ENCODE measurements around the gene ARMC9. TPM values are rescaled to one million over a fixed set of nuclear protein-coding genes. Genes with fewer than 3 reads are reported as not detected.

The ARMC9 gene
- total RNA-seq, 4 donors from 2014 or later: 2.2 to 6.9 (median 5.3) TPM

DNA sequence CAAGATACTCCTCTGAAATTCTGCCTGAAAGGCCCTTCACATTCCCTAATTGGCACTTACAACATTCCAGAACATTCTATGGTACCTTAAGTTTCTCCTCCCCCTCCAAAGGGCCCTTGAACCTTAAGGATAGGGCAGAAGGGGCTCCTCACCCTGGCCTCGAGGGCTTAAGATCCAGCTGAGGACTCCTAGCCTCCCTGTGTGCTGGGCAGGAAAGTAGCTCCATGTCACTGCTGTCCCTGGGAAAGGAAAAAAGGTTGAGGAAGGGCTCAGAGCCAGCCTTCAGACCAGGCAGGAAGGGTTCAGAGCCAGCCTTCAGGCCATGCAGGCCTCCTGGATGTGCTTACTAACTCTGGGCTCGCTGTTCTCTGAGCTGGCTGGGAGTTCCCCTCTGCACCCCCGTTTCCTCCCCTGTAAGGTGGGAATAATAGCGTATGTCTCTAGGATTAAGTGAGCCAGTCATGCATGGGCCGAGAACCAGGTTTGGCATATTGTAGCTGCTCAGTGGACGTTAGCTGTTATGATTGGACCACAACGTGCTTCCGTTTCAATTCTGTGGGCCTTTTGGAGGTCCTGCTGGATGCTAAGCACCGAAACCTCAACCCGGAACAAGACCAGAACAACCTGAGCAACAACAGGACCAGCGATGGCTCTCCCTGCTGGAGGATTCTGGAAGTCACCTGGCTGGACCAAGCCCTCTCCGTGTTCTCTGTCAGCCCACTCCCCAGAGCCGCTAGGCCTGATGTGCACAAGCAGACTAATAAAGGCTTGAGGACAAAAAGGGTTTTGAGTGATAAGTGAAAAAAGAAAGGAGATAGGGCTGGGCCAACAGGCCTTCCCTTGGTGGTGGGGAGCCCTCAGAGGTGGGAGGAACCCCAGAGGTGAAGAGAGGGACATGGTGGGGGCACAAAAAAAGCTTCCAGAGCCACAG lies 196.0 kb downstream of the ARMC9 start:
- TF ChIP-seq, protein P1, sequence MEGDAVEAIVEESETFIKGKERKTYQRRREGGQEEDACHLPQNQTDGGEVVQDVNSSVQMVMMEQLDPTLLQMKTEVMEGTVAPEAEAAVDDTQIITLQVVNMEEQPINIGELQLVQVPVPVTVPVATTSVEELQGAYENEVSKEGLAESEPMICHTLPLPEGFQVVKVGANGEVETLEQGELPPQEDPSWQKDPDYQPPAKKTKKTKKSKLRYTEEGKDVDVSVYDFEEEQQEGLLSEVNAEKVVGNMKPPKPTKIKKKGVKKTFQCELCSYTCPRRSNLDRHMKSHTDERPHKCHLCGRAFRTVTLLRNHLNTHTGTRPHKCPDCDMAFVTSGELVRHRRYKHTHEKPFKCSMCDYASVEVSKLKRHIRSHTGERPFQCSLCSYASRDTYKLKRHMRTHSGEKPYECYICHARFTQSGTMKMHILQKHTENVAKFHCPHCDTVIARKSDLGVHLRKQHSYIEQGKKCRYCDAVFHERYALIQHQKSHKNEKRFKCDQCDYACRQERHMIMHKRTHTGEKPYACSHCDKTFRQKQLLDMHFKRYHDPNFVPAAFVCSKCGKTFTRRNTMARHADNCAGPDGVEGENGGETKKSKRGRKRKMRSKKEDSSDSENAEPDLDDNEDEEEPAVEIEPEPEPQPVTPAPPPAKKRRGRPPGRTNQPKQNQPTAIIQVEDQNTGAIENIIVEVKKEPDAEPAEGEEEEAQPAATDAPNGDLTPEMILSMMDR (IDR thresholded peaks at IDR 0.05): no peak
- TF ChIP-seq POLR2A (IDR thresholded peaks at IDR 0.05): no peak
- no peak overlapping the region for H3K4me3 ChIP-seq (ENCODE audit: low read depth, poor library complexity, severe bottlenecking)
- DNase-seq (ENCODE audit: low spot score in 2 of 2): no peak
- WGBS, 2 donors: 78 to 80% methylated on average over 13 of the region's 13 CpGs
- intact Hi-C loops (cut with DNase I; ENCODE audit: low total_unique reads): no loop called here

DNA sequence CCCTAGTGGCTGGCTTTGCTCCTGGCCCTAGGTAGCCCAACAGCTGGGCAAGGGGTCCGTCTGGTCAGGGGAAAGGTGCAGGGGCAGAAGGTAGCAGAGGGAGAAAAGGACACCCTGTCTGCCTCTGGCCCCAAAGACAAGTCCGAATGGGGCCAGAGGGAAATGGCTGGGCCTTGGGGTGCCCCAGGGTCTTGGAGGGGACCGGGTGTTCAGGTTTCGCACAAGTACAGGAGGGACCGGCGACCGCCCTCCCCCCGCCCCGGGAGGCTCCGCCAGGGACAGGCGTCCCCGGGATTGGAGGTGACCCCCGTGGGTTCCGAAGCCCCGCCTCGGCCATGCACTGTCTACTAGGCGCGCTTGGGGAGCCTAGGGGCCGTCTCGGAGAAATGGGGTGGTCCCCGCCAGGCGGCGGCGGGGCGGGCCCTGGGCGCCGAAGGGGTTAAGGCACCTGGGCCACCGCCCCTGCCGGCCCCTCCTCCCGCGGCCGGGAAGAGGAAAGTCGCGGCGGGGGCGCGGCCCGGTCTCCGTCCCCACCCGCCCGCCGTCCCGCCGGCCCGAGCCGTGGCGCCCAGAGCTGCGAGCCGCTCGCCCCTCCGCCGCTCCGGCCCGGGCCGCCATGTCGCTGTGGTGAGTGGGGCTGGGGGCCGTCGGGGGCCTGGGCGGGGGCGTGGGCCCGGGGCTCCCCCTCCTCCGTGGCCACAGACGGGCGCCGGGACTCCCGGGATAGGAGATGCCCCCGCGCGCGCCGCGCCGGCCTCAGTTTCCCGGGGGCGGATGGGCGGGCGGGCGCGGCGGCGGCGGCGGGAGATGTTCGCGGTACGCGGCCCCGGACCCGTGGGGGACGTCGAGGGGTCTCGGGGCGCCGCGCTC lies 197.0 kb downstream of the ARMC9 start, which contains the start of gene B3GNT7:
TSS of gene B3GNT7 (plus strand) at position 523 of the 870 bp plus-strand sequence. CDS start at position 617, 94 bp downstream.
- intact Hi-C loops (cut with DNase I; ENCODE audit: low total_unique reads): no loop called here
- DNase-seq (ENCODE audit: low spot score in 2 of 2): no peak
- H3K4me3 ChIP-seq (ENCODE audit: low read depth, poor library complexity, severe bottlenecking): peak within 1 kb of the TSS; percentile 4
- no peak for TF ChIP-seq POLR2A (IDR thresholded peaks at IDR 0.05)
- TF ChIP-seq, protein P1 (IDR thresholded peaks at IDR 0.05): no peak
- WGBS, 2 donors: 7% methylated on average over 19 to 25 of the region's 95 CpGs

DNA sequence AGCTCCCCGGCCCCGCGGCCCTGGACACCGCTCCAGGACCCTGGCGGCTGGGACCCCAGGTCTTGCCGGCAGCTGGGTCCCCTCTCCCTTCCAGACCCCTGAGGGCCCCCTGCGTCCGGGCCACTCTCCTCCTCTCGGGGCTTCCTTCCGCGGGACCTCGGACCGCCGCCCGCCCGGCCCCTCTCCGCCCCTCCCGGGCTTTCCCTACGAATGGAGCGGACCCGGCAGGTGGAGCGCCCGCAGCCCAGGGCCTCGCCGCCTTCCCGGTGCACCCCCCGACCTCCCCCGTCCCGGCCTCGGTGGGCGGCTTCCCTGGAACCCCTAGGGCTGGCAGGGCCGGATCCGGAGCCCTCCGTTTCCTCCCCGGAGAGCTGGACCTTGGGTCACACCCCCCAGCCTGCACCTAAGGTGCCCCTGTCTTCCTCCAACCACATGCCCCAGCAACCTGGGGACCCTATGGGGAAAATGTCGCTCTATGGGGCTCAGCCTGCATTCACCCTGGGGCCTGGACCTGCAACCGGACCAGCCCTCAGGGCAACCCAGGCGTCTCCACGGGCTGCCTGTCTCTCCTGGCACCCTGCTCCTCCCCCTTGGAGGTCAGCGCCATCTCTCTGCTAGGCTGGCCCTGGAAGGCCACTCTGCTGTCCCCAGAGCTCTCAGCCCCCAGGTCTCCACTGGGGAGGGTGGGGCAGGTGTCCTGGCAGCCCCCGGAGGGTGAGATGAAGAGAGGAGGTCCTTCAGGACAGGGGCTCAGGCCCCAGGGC lies 197.8 kb downstream of the ARMC9 start:
- intact Hi-C loops (cut with DNase I; ENCODE audit: low total_unique reads): no loop called here
- WGBS, 2 donors: 16 to 30% methylated on average over 20 to 35 of the region's 41 CpGs
- no peak for TF ChIP-seq POLR2A (IDR thresholded peaks at IDR 0.05)
- TF ChIP-seq, protein P1 (IDR thresholded peaks at IDR 0.05): no peak
- no peak for DNase-seq (ENCODE audit: low spot score in 2 of 2)
- peak overlapping the region; percentile 4 for H3K4me3 ChIP-seq (ENCODE audit: low read depth, poor library complexity, severe bottlenecking)

DNA sequence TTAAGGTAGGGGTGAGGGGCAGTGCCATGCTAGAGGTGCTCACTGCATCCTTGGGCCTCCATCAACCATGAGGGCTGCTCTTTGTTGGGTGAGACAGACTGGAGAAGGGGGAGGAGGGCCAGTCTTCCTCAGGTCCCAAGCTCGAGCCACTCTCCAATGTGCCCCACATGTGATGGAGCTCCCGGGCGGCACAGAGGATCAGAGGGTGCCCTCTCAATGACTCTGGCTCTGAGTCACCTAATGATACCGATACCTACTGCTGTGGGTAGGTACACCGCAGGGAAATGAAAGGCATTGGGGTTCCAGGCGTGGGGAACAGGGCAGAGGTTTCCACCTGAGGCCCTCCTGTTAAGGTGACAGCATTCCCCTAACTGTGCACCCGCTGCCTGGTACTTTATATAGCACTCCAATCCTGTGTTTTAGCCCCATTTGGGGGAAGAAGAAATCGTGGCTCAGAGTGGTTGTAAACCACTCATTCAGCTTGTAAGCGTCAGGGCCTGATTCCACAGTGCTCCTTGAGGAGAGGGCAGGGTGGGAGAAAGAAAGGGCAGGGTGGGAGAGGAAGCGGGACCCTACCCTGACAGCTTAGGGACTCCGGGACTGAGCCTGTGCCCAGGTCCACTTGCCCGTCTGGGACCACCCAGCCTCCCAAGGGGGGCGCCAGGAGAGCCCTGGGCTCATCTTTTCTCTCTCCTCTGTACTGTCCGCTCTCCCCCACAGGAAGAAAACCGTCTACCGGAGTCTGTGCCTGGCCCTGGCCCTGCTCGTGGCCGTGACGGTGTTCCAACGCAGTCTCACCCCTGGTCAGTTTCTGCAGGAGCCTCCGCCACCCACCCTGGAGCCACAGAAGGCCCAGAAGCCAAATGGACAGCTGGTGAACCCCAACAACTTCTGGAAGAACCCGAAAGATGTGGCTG lies 198.8 kb downstream of the ARMC9 start:
- intact Hi-C loops (cut with DNase I; ENCODE audit: low total_unique reads): no loop called here
- H3K4me3 ChIP-seq (ENCODE audit: low read depth, poor library complexity, severe bottlenecking): no peak overlapping the region

More for the DNA sequence above, 198.8 kb downstream of the ARMC9 start:
- no peak for TF ChIP-seq POLR2A (IDR thresholded peaks at IDR 0.05)
- TF ChIP-seq, protein P1 (IDR thresholded peaks at IDR 0.05): no peak
- no peak for DNase-seq (ENCODE audit: low spot score in 2 of 2)
- 91 to 93% methylated on average over 21 to 22 of the region's 22 CpGs for WGBS, 2 donors

Measured in lower leg skin (tissue), 4 donors.